WTC11 (cell line): ENCODE results near the gene GOLGA6L2. TPM values are rescaled to one million over a fixed set of nuclear protein-coding genes. Genes with fewer than 3 reads are reported as not detected.

Experiments
- ATAC-seq: fragments of 200-7000 bp; cut with Tn5 transposase; 2 replicates; pipeline ENCODE4 v1.10.0; 2021; ENCODE audit warnings: mild to moderate bottlenecking, moderate library complexity
- CTCF ChIA-PET: fragments of 300-600 bp; sonication (Branson Sonifier 250); formaldehyde crosslinking; loops from one replicate; lab custom pipeline; 2021; ENCODE audit warnings: antibody characterized with exemption; lab: Charles Lee
- POLR2A ChIA-PET: fragments of 350-600 bp; sonication (Branson Sonifier 250); formaldehyde crosslinking; loops from one replicate; lab custom pipeline; 2021; ENCODE audit warnings: antibody characterized with exemption; lab: Charles Lee
- DNase-seq: peaks from one replicate; pipeline ENCODE4 v3.0.0; 2021; ENCODE audit warnings: low spot score
- H3K27ac Mint-ChIP-seq: 2 replicates; pipeline ENCODE4 v1.8.0; 2021; ENCODE audit warnings: mixed read lengths
- H3K27me3 Mint-ChIP-seq: 2 replicates; pipeline ENCODE4 v1.8.0; 2021; ENCODE audit warnings: low read depth, mild to moderate bottlenecking, moderate library complexity, mixed read lengths
- H3K36me3 Mint-ChIP-seq: 2 replicates; pipeline ENCODE4 v1.8.0; 2021; ENCODE audit warnings: mixed read lengths
- H3K4me1 Mint-ChIP-seq: 2 replicates; pipeline ENCODE4 v1.8.0; 2022; ENCODE audit warnings: mixed read lengths
- H3K4me3 Mint-ChIP-seq: 2 replicates; pipeline ENCODE4 v1.8.0; 2021; ENCODE audit warnings: mild to moderate bottlenecking, moderate library complexity, mixed read lengths
- H3K9me3 Mint-ChIP-seq: 2 replicates; pipeline ENCODE4 v1.8.0; 2021; ENCODE audit warnings: mixed read lengths
- ATF6 ChIP-seq: sonication (generic); formaldehyde crosslinking; IDR thresholded peaks from 2 replicates; pipeline ENCODE4 v1.8.1; 2023; ENCODE audit warnings: mild to moderate bottlenecking, missing genetic modification reagents
- CBFB ChIP-seq: sonication (generic); formaldehyde crosslinking; IDR thresholded peaks from 2 replicates; pipeline ENCODE4 v1.8.1; 2022; ENCODE audit warnings: mild to moderate bottlenecking, low read depth, missing genetic modification reagents
- CDX4 ChIP-seq: fragments of 250-450 bp; sonication (Bioruptor Pico); IDR thresholded peaks from 2 replicates; pipeline ENCODE4 v1.9.0; 2021; ENCODE audit warnings: moderate library complexity, mild to moderate bottlenecking, inconsistent platforms, borderline replicate concordance
- E2F1 ChIP-seq: sonication (generic); formaldehyde crosslinking; IDR thresholded peaks from 2 replicates; pipeline ENCODE4 v1.8.0; 2022; ENCODE audit warnings: mild to moderate bottlenecking, missing genetic modification reagents
- FOXJ3 ChIP-seq: sonication (generic); formaldehyde crosslinking; IDR thresholded peaks from 2 replicates; pipeline ENCODE4 v1.9.0; 2021; ENCODE audit warnings: missing genetic modification reagents, mild to moderate bottlenecking, borderline replicate concordance
- FOXP4 ChIP-seq: sonication (generic); formaldehyde crosslinking; IDR thresholded peaks from 2 replicates; pipeline ENCODE4 v1.8.0; 2022; ENCODE audit warnings: mild to moderate bottlenecking, missing genetic modification reagents
- GABPB1 ChIP-seq: sonication (generic); formaldehyde crosslinking; IDR thresholded peaks from 2 replicates; pipeline ENCODE4 v1.8.1; 2023; ENCODE audit warnings: mild to moderate bottlenecking, missing genetic modification reagents
- GTF2I ChIP-seq: fragments of 250-450 bp; sonication (Bioruptor Pico); conservative IDR thresholded peaks from 2 replicates; pipeline ENCODE4 v1.4.0; 2021; ENCODE audit warnings: mild to moderate bottlenecking
- MLX ChIP-seq: sonication (generic); formaldehyde crosslinking; IDR thresholded peaks from 2 replicates; pipeline ENCODE4 v1.8.1; 2023; ENCODE audit warnings: mild to moderate bottlenecking, missing genetic modification reagents, moderate library complexity
- NFYB ChIP-seq: sonication (generic); formaldehyde crosslinking; conservative IDR thresholded peaks from 2 replicates; pipeline ENCODE4 v1.8.0; 2022; ENCODE audit warnings: low read depth, missing genetic modification reagents
- NR3C1 ChIP-seq: sonication (generic); formaldehyde crosslinking; conservative IDR thresholded peaks from 2 replicates; pipeline ENCODE4 v1.8.1; 2023; ENCODE audit warnings: low read depth, mild to moderate bottlenecking, missing genetic modification reagents
- RORB ChIP-seq: fragments of 250-450 bp; sonication (Bioruptor Pico); IDR thresholded peaks from 2 replicates; pipeline ENCODE4 v1.9.0; 2021; ENCODE audit warnings: mild to moderate bottlenecking
- STAT6 ChIP-seq: sonication (generic); formaldehyde crosslinking; conservative IDR thresholded peaks from 2 replicates; pipeline ENCODE4 v1.8.1; 2023; ENCODE audit warnings: mild to moderate bottlenecking, low read depth, missing genetic modification reagents, moderate library complexity
- TCF7 ChIP-seq: sonication (generic); formaldehyde crosslinking; IDR thresholded peaks from 2 replicates; pipeline ENCODE4 v1.8.0; 2022; ENCODE audit warnings: mild to moderate bottlenecking, low read depth, missing genetic modification reagents, moderate library complexity
- ZBTB21 ChIP-seq: sonication (generic); formaldehyde crosslinking; IDR thresholded peaks from 2 replicates; pipeline ENCODE4 v1.8.1; 2023; ENCODE audit warnings: mild to moderate bottlenecking, missing genetic modification reagents, borderline replicate concordance
- ZMAT4 ChIP-seq: fragments of 250-450 bp; sonication (Bioruptor Pico); IDR thresholded peaks from 2 replicates; pipeline ENCODE4 v1.9.0; 2021; ENCODE audit warnings: mild to moderate bottlenecking
- ZNF219 ChIP-seq: sonication (generic); formaldehyde crosslinking; IDR thresholded peaks from 2 replicates; pipeline ENCODE4 v1.8.0; 2023; ENCODE audit warnings: missing genetic modification reagents, mild to moderate bottlenecking, borderline replicate concordance
- ZNF232 ChIP-seq: sonication (generic); formaldehyde crosslinking; IDR thresholded peaks from 2 replicates; pipeline ENCODE4 v1.8.0; 2022; ENCODE audit warnings: mild to moderate bottlenecking, missing genetic modification reagents
- ZNF512 ChIP-seq: sonication (generic); formaldehyde crosslinking; IDR thresholded peaks from 2 replicates; pipeline ENCODE4 v1.8.1; 2022; ENCODE audit warnings: missing genetic modification reagents, borderline replicate concordance
- total RNA-seq: library from RNA; stranded (reverse); gene quantifications from 3 replicates; pipeline ENCODE4 v1.2.3, GENCODE V29; 2021

GOLGA6L2 gene
- total RNA-seq, 1 experiment from 2014 or later, result not detected

- no peak for DNase-seq
- POLR2A ChIA-PET, result no interaction called here
- H3K4me3 Mint-ChIP-seq, result no peak overlapping the region
- no peak for TF ChIP-seq ATF6 (CRISPR knock-in tag)
- TF ChIP-seq ZNF219 (CRISPR knock-in tag), result no peak
- no peak for TF ChIP-seq CBFB (CRISPR knock-in tag)
- no peak for TF ChIP-seq NR3C1 (CRISPR knock-in tag)
- no peak for TF ChIP-seq ZNF512 (CRISPR knock-in tag)
- no peak for TF ChIP-seq CDX4 (CRISPR knock-in tag)
- no peak for TF ChIP-seq TCF7 (CRISPR knock-in tag)
- no peak for TF ChIP-seq GABPB1 (CRISPR knock-in tag)
- TF ChIP-seq FOXJ3 (CRISPR knock-in tag), result no peak
- TF ChIP-seq STAT6, result no peak
- no peak for TF ChIP-seq ZBTB21 (CRISPR knock-in tag)
- CTCF ChIA-PET, result no interaction called here
- H3K9me3 Mint-ChIP-seq, result peaks cover 30% of the 10 kb centered on the region
- H3K36me3 Mint-ChIP-seq, result peaks cover 35% of the 10 kb centered on the region
- no peaks in the 10 kb centered on the region for H3K4me1 Mint-ChIP-seq
- no peak overlapping the region for H3K27ac Mint-ChIP-seq
- H3K27me3 Mint-ChIP-seq, result no peaks in the 10 kb centered on the region; the same call in 1 of the 2 replicates
- ATAC-seq, result no peak
These were observed 35.2 kb downstream of the GOLGA6L2 start for GRCh38 chr15:23411841-23412240.

GRCh38 chr15:23403550-23403949 is 43.5 kb downstream of the GOLGA6L2 start:
- Mint-ChIP-seq H3K4me1 (no peaks in the 10 kb centered on the region), H3K27me3 (peaks cover 12% of the 10 kb centered on the region), H3K27ac (no peak overlapping the region), H3K4me3 (no peak overlapping the region), H3K36me3 (peaks cover 33% of the 10 kb centered on the region), H3K9me3 (peaks cover 38% of the 10 kb centered on the region)
- ChIA-PET CTCF (no interaction called here), POLR2A (interaction anchor here (0.7 kb wide), 1 partner anchor 59 kb away, joined by 4 read pairs; no protein-coding TSS in a partner anchor)
- ATAC-seq, result no peak
- no peak for DNase-seq
- no peak for TF ChIP-seq ZNF232
- no peak for TF ChIP-seq E2F1 (CRISPR knock-in tag)
- TF ChIP-seq MLX (CRISPR knock-in tag), result no peak
- no peak for TF ChIP-seq STAT6
- TF ChIP-seq GTF2I (CRISPR knock-in tag), result no peak
- TF ChIP-seq NFYB (CRISPR knock-in tag), result no peak
- no peak for TF ChIP-seq FOXP4 (CRISPR knock-in tag)
- TF ChIP-seq RORB (CRISPR knock-in tag), result no peak
- TF ChIP-seq ZMAT4 (CRISPR knock-in tag), result no peak
